Psoas muscle (tissue), 8 donors: ENCODE measurements around the gene FOXE1. TPM values are rescaled to one million over a fixed set of nuclear protein-coding genes. Genes with fewer than 3 reads are reported as not detected.
A peak's percentile ranks its signal among the peaks of the same experiment; 100 is the strongest.

ENCODE experiments used
- ATAC-seq, 4 donors: fragments of 200-7000 bp; cut with Tn5 transposase; one replicate each; pipeline ENCODE4 v1.9.1; 2020; ENCODE audit warnings: moderate library complexity in 3 of 4, mild to moderate bottlenecking in 2 of 4
- DNase-seq, 2 donors: peaks; one replicate each; pipeline ENCODE4 v3.0.0-alpha.2; 2020
- H3K27ac ChIP-seq: fragments of 200-600 bp; one replicate; pipeline ENCODE4 v1.8.0; 2022
- H3K27me3 ChIP-seq, 3 donors: fragments of 200-600 bp in 1 of 3; one replicate each; pipeline versions ENCODE4 v1.6.1 to v1.8.0; 2013 to 2022; ENCODE audit warnings: low read length in 2 of 3, mild to moderate bottlenecking in 2 of 3, moderate library complexity in 1 of 3; ENCODE audit not compliant: insufficient read depth in 3 of 3
- H3K36me3 ChIP-seq, 2 donors: fragments of 200-600 bp in 1 of 2; one replicate each; pipeline versions ENCODE4 v1.6.1 to v1.8.0; 2013 to 2022; ENCODE audit warnings: low read depth in 1 of 2, mild to moderate bottlenecking in 1 of 2, moderate library complexity in 1 of 2; ENCODE audit not compliant: insufficient read depth in 1 of 2
- H3K4me1 ChIP-seq: fragments of 200-600 bp; one replicate; pipeline ENCODE4 v1.8.0; 2022
- H3K4me3 ChIP-seq: fragments of 200-600 bp; one replicate; pipeline ENCODE4 v1.8.0; 2022; ENCODE audit warnings: mild to moderate bottlenecking
- H3K9me3 ChIP-seq: fragments of 200-600 bp; one replicate; pipeline ENCODE4 v1.8.0; 2022
- WGBS, 3 donors: extraction: QIAGEN DNeasy Blood & Tissue Kit; methylation state at CpG; one replicate each; pipeline versions ENCODE4 v1.1.6 to v1.1.7; 2013; 5-methylcytosine and 5-hydroxymethylcytosine counted together
- intact Hi-C, 2 donors: fragments of 100-400 bp; cut with DNase I; formaldehyde crosslinking; loops; one replicate each; pipeline versions ENCODE4 v1.11.0 to v1.14.2; 2022
- polyA plus RNA-seq, 3 donors: library from polyadenylated mRNA; stranded (reverse); fragments of 200-250 nt; gene quantifications; one replicate each; pipeline ENCODE4 v1.2.3, GENCODE V29; 2013
- total RNA-seq, 4 donors: library from RNA; stranded (reverse); fragmentation: NEBNext Ultra II Directional in 2 of 4; extraction: Animal tissue kit (Norgen Biotek cat#: 25700) in 2 of 4; gene quantifications; one replicate each; pipeline versions ENCODE4 v1.2.1 to v1.2.4, GENCODE V29; 2021 to 2023
- TF ChIP-seq, protein P1 (sequence below): fragments of 200-600 bp; IDR thresholded peaks from one replicate; pipeline ENCODE4 v1.8.0; 2022; ENCODE audit warnings: antibody characterized with exemption
- donor health status: healthy with polysubstance abuse.
- donor health status: DM: no; HTN: no; CAD: no; lungs with moderate emphysema.
- donor health status: Bipolar disorder and iron deficiency.
- donor health status: healthy.
- donor health status: DM: yes; HTN: yes; CAD: no.
- donor health status: DM: no; HTN: no; CAD: no.
- donor health status: DM: no; HTN: no; CAD: no.
- donor health status: DM: yes; HTN: yes; CAD: no.

FOXE1 gene
- total and polyA plus RNA-seq, 7 donors, result not detected

DNA sequence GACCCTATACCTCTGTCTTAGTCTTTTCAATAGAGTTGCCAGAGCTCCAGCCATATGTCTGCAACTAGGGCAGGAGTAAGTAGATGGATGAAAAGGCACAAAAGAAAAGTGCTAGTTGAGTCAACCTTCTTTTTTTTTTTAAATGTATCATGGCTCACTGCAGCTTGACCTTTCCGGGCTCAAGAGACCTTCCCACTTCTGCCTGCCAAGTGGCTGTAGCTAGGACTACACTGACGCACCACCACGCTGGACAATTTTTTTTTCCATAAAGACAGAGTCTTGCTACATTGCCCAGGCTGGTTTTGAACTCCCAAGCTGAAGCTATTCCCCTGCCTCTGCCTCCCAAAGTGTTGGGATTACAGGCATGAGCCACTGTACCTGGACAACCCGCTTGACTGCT, 27.3 kb downstream of the FOXE1 start:
- DNase-seq, result no peak
- Histone ChIP-seq H3K4me3 (no peak overlapping the region), H3K27me3 (no peaks in the 10 kb centered on the region), H3K27ac (no peak overlapping the region), H3K4me1 (no peaks in the 10 kb centered on the region), H3K9me3 (peaks cover 3% of the 10 kb centered on the region), H3K36me3 (no peaks in the 10 kb centered on the region)
- TF ChIP-seq, protein P1, sequence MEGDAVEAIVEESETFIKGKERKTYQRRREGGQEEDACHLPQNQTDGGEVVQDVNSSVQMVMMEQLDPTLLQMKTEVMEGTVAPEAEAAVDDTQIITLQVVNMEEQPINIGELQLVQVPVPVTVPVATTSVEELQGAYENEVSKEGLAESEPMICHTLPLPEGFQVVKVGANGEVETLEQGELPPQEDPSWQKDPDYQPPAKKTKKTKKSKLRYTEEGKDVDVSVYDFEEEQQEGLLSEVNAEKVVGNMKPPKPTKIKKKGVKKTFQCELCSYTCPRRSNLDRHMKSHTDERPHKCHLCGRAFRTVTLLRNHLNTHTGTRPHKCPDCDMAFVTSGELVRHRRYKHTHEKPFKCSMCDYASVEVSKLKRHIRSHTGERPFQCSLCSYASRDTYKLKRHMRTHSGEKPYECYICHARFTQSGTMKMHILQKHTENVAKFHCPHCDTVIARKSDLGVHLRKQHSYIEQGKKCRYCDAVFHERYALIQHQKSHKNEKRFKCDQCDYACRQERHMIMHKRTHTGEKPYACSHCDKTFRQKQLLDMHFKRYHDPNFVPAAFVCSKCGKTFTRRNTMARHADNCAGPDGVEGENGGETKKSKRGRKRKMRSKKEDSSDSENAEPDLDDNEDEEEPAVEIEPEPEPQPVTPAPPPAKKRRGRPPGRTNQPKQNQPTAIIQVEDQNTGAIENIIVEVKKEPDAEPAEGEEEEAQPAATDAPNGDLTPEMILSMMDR, result no peak
- WGBS, 3 donors, result 58 to 59% (median 59%) methylated on average over 4 of the region's 4 CpGs
- no peak for ATAC-seq
- intact Hi-C loops, result no loop called here

- ATAC-seq (no peak), DNase-seq (no peak)
- Histone ChIP-seq H3K4me3 (no peak overlapping the region), H3K27ac (no peak overlapping the region), H3K9me3 (no peaks in the 10 kb centered on the region), H3K27me3 (no peaks in the 10 kb centered on the region), H3K4me1 (no peaks in the 10 kb centered on the region), H3K36me3 (no peaks in the 10 kb centered on the region)
- TF ChIP-seq, protein P1, result peak; percentile 32
- 33 to 36% (median 35%) methylated on average over 9 of the region's 9 CpGs for WGBS, 3 donors
- intact Hi-C loops, result no loop called here
Observed at GRCh38 chr9:97889941-97890887, 37.2 kb downstream of the FOXE1 start.

DNA sequence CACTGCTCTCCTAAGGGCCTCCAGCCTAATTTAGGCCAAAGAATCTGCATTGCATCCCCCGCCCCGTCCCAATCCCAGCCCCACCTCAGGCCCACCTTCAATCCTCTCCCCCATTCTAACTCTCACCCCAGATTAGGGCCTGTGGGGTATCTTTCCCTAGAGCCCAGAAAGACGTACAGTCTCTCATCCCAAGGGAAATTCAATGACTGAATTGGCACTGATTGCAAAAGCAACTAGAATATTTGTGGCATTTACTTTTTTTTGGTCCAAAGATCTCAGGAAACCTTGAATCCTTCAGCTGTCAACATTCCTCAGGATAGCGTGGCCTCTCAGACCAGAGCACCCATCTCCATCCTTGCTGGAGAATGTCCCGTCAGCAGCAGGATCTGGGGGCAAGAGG, 38.7 kb downstream of the FOXE1 start:
- Histone ChIP-seq H3K4me3 (no peak overlapping the region), H3K36me3 (peaks cover 0 to 7% of the 10 kb centered on the region in 2 donors), H3K4me1 (no peaks in the 10 kb centered on the region), H3K27me3 (no peaks in the 10 kb centered on the region), H3K9me3 (no peaks in the 10 kb centered on the region), H3K27ac (no peak overlapping the region)
- ATAC-seq, result no peak
- DNase-seq, result no peak
- TF ChIP-seq, protein P1, result no peak
- WGBS, 3 donors, result 74 to 77% (median 75%) methylated on average over 5 of the region's 5 CpGs
- intact Hi-C loops, result no loop called here

- Histone ChIP-seq H3K27me3 (no peaks in the 10 kb centered on the region), H3K36me3 (peaks cover 0 to 11% of the 10 kb centered on the region in 2 donors), H3K9me3 (no peaks in the 10 kb centered on the region), H3K4me3 (no peak overlapping the region), H3K27ac (no peak overlapping the region), H3K4me1 (no peaks in the 10 kb centered on the region)
- 86 to 89% (median 88%) methylated on average over 2 of the region's 2 CpGs for WGBS, 3 donors
- TF ChIP-seq, protein P1, result no peak
- ATAC-seq, result no peak
- no peak for DNase-seq
- intact Hi-C loops, result no loop called here
Observed at GRCh38 chr9:97892421-97892820, 39.4 kb downstream of the FOXE1 start.
